Progenitor cell of endocrine pancreas (in vitro differentiated cells): Measurements from ENCODE around the gene HHIPL1. TPM values are rescaled to one million over a fixed set of nuclear protein-coding genes. Genes with fewer than 3 reads are reported as not detected.

Experiments
- DNase-seq: peaks from one replicate; pipeline ENCODE4 v3.0.0; 2021; ENCODE audit warnings: low spot score; ENCODE audit not compliant: unreplicated experiment
- H3K27ac Mint-ChIP-seq: 2 replicates; pipeline ENCODE4 v1.8.0; 2021; ENCODE audit warnings: mild to moderate bottlenecking, moderate library complexity, mixed read lengths
- H3K27me3 Mint-ChIP-seq: 2 replicates; pipeline ENCODE4 v1.8.0; 2021; ENCODE audit warnings: mixed read lengths
- H3K36me3 Mint-ChIP-seq: 2 replicates; pipeline ENCODE4 v1.8.0; 2022; ENCODE audit warnings: mixed read lengths; ENCODE audit not compliant: insufficient read depth
- H3K4me1 Mint-ChIP-seq: 2 replicates; pipeline ENCODE4 v1.8.0; 2021; ENCODE audit warnings: low read depth, mixed read lengths
- H3K4me3 Mint-ChIP-seq: 2 replicates; pipeline ENCODE4 v1.8.0; 2021; ENCODE audit warnings: low read depth, mild to moderate bottlenecking, moderate library complexity, mixed read lengths
- H3K9me3 Mint-ChIP-seq: 2 replicates; pipeline ENCODE4 v1.8.0; 2021; ENCODE audit warnings: low read depth, mixed read lengths
- total RNA-seq: library from RNA; stranded (reverse); gene quantifications from 2 replicates; pipeline ENCODE4 v1.2.1, GENCODE V29; 2021
- TF ChIP-seq, protein P1 (sequence below): fragments of 200-600 bp; sonication (generic); IDR thresholded peaks from one replicate; pipeline ENCODE4 v1.5.0; 2021; ENCODE audit warnings: antibody characterized with exemption, mild to moderate bottlenecking; ENCODE audit not compliant: unreplicated experiment

Gene HHIPL1
- total RNA-seq, 1 donor from 2014 or later: 0.65 TPM

DNA sequence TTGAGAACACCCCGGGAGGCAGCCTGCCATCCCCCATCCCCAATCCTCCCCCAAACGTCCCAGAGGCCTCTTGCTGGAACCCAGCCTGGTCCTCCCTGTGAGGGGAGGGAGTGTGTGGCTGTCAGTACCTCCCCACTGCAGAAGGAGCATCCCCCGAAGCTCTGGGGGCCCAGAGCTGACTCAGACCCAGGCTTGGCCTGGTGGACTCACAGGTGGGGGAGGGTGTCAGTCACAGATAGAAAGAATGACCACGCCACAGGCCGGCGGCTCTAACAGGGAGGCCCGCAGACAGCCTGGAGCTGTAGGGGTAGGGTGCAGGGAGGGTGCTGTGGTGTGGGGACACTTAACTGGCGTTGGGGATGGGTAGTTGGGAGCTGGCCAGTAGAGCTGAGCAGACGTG, 5.3 kb downstream of the HHIPL1 start:
- DNase-seq: no peak
- Mint-ChIP-seq H3K9me3 (no peaks in the 10 kb centered on the region), H3K36me3 (no peaks in the 10 kb centered on the region), H3K4me3 (no peak overlapping the region), H3K27me3 (peaks cover 41% of the 10 kb centered on the region), H3K4me1 (peaks cover 4% of the 10 kb centered on the region), H3K27ac (no peak overlapping the region)
- TF ChIP-seq, protein P1, sequence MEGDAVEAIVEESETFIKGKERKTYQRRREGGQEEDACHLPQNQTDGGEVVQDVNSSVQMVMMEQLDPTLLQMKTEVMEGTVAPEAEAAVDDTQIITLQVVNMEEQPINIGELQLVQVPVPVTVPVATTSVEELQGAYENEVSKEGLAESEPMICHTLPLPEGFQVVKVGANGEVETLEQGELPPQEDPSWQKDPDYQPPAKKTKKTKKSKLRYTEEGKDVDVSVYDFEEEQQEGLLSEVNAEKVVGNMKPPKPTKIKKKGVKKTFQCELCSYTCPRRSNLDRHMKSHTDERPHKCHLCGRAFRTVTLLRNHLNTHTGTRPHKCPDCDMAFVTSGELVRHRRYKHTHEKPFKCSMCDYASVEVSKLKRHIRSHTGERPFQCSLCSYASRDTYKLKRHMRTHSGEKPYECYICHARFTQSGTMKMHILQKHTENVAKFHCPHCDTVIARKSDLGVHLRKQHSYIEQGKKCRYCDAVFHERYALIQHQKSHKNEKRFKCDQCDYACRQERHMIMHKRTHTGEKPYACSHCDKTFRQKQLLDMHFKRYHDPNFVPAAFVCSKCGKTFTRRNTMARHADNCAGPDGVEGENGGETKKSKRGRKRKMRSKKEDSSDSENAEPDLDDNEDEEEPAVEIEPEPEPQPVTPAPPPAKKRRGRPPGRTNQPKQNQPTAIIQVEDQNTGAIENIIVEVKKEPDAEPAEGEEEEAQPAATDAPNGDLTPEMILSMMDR: no peak

DNA sequence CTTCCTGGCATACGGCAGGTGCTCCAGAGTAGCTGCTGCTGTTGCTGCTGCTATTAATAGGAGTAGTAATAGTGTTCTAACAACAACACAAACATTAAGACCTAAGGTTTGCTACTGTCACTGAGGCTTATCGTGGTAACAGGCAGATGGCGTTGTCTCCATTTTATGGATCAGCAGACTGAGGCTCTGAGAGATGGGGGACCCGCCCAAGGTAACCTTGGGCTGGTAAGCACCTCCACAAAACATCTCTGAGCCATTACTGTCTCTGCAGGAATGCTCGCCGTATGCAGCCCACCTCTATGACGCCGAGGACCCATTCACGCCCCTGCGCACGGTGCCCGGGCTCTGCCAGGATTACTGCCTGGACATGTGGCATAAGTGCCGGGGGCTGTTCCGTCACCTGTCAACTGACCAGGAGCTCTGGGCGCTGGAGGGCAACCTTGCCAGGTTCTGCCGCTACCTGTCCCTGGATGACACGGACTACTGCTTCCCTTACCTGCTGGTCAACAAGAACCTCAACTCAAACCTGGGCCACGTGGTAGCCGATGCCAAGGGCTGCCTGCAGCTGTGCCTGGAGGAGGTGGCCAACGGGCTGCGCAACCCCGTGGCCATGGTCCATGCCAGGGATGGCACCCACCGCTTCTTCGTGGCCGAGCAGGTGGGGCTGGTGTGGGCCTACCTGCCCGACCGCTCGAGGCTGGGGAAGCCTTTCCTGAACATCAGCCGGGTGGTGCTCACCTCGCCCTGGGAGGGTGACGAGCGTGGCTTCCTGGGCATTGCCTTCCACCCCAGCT, 7.2 kb downstream of the HHIPL1 start:
- no peak overlapping the region for H3K4me3 Mint-ChIP-seq
- H3K9me3 Mint-ChIP-seq: no peaks in the 10 kb centered on the region
- no peak overlapping the region for H3K27ac Mint-ChIP-seq
- peaks cover 4% of the 10 kb centered on the region for H3K4me1 Mint-ChIP-seq
- H3K27me3 Mint-ChIP-seq: peaks cover 53% of the 10 kb centered on the region
- TF ChIP-seq, protein P1: no peak
- no peaks in the 10 kb centered on the region for H3K36me3 Mint-ChIP-seq
- DNase-seq: no peak

DNA sequence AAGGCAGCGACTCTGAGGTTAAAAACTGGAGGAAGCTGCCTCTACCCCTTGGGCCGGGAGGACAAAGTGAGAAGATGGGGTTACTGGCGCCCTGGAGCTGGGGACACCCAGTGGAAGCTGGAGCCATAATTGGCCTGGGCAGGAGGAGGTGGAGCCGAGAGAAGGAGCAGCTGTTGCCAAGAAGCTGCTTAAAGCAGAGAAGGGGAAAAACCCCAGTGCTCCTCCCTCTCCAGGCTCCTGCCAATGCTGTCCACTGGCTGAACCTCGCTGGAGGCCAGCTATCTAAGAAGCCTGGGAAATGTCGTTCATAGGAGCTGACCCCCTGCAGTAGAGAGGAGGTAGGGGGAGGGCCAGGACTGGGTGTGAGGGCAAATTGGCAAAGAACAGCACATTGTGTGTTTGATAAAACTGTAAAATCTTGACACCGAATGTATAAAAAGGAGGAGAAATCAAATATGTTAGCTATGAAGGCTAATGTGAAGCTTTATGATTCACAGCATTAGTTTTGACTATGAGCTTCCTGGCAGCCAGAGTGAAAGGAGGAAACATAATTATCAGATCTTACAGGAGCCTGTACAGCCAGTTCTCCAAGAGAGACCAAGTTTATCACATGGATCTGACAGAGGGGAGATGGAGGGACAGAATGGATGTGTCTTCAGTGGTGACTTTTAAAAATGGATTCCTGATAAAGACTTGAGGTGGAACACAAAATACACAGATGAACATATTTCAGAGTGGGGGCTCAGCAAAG, 9.5 kb downstream of the HHIPL1 start:
- no peak overlapping the region for H3K27ac Mint-ChIP-seq
- TF ChIP-seq, protein P1: no peak
- H3K4me1 Mint-ChIP-seq: no peaks in the 10 kb centered on the region
- H3K27me3 Mint-ChIP-seq: peaks cover 59% of the 10 kb centered on the region
- no peaks in the 10 kb centered on the region for H3K9me3 Mint-ChIP-seq
- DNase-seq: no peak
- H3K4me3 Mint-ChIP-seq: no peak overlapping the region
- no peaks in the 10 kb centered on the region for H3K36me3 Mint-ChIP-seq

DNA sequence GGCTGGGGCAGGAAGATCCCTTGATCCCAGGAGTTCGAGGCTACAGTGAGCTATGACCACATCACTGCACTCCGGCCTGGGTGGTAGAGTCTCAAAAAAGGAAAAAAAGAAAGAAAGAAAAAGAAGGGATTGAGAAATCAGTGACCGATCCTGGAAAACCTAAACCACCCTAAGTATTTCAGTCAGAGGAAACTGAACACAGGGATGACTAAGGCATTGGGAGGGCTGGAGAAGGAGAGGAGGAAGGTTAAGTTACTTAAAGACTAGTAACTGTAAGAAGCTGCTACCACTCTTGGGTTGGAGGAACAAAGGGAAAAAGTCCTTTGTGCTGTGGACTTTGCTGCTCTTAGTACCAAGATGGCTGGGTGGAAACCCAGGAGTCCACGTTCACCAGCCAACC, 10.6 kb downstream of the HHIPL1 start:
- peaks cover 65% of the 10 kb centered on the region for H3K27me3 Mint-ChIP-seq
- no peak for DNase-seq
- no peaks in the 10 kb centered on the region for H3K36me3 Mint-ChIP-seq
- no peak overlapping the region for H3K4me3 Mint-ChIP-seq
- H3K9me3 Mint-ChIP-seq: no peaks in the 10 kb centered on the region
- TF ChIP-seq, protein P1: no peak
- no peaks in the 10 kb centered on the region for H3K4me1 Mint-ChIP-seq
- H3K27ac Mint-ChIP-seq: no peak overlapping the region

DNA sequence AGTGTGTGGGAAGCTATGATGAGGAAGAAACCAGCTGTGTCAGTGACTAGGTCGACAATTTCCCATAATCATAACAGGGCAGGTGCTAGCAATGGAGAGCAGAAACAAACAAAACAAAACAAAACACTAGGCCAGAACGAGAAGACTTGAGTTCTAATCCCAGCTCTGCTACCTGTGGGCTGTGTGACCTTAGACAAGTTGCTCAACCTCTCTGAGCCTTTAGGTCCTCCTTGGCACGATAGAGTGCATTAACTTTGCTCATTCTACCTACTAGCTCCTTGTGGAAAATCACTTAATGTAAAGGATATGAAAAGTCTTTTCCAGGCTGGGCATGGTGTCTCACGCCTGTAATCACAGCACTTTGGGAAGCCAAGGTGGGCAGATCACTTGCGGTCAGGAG, 11.2 kb downstream of the HHIPL1 start:
- H3K27me3 Mint-ChIP-seq: peaks cover 65% of the 10 kb centered on the region
- H3K9me3 Mint-ChIP-seq: no peaks in the 10 kb centered on the region
- H3K4me3 Mint-ChIP-seq: no peak overlapping the region
- DNase-seq: no peak
- no peaks in the 10 kb centered on the region for H3K4me1 Mint-ChIP-seq
- H3K36me3 Mint-ChIP-seq: no peaks in the 10 kb centered on the region
- TF ChIP-seq, protein P1: no peak
- no peak overlapping the region for H3K27ac Mint-ChIP-seq
